NCI-H748 (cell line): ENCODE results near the gene AAR2.

Experiments
- DNase-seq: peaks from one replicate; lab custom pipeline; 2025; ENCODE audit not compliant: unreplicated experiment; lab: John Stamatoyannopoulos, UW

The AAR2 gene

DNA sequence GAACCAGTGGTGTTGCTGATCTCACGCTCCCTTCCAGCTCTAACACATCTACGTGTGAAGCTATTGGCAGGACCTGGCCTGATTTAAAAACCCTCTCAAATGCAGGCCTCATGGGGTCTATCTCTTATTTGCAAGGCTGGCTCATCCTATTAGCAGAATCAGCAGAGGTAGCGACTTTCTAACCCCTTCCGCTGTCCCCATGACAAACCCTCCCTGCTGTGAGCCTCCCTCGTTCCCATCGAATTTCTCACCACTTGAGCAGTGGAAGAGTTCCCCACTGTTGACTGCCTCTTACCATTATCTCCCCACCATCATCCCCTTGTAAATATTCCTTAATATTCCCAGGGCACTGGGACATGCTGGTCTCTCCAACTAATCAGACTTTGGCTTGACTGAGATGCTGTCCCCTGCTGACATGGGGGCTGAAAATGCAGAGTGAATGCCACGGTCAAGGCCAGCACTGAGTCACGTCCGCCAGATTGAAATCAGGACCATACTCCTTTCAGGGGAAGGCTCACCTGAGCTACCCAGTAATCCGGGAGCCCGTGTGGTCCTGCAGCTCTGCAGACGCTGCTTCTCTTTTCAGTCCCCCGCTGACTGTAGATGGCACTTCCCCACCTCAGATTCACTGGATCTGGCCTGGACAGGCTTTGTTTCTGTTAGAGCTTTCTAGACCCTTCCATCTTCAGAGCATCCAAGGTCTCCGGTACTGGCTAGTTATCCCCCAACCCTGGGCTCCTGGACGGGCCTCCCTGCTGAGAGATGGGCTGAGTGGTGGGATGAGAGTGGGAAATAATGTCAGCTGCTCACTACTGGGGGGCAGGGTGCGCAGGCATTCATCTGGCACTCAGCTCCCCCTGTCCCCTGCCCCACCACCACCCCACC, 23.1 kb downstream of the AAR2 start:
- DNase-seq, result no peak

DNA sequence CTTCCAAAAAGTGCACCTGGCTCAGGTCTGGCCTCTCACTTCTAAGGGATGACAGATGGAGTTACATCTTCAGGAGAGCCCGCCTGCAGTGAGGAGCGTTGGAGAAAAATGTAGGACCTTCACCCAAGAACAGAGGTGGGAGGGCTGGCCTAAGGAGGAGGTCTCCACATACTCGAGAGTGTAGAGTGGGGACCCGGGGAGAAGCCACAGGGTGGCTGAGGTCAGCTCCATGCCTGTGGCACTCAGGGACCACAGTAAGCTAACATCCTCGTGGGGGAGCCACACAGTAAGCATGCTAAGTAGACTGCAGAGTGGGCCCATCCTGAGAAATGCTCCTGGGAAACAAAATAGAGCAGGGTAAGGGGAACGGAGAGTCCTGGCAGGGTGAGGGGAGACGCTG, 24.0 kb downstream of the AAR2 start:
- DNase-seq, result no peak

DNA sequence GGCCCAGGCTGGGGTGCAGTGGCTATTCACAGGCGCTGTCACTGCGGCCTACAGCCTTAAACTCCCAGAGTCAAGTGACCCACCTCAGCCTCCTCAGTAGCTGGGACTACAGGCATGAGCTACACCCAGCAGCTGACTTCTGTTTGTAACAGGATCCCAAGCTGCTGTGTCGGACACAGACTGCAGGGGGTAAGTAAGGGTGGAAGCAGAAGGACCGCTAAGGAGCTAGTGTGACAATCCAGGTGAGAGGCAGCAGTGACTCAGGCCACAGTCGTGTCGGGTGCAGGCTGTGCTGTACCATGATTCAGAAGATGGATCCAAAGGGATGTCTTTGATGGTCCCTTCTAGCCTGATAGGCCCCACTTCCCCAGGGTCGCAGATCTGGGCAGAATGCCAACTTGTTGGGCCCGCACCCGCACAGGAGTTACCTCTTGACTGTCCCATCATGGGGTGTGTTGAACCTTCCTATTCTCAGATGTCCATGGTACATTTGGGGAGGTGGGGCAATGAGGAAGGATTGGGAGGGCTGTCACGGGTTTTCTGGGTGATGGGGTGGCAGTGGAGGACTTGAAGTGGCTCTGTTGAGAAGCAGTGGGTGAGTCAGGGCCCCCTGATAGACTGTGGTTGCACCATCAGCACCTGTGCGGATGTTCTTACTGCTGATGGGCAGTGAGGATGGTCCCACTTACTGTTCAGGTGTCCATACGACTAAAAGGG, 25.3 kb downstream of the AAR2 start:
- DNase-seq, result no peak

DNA sequence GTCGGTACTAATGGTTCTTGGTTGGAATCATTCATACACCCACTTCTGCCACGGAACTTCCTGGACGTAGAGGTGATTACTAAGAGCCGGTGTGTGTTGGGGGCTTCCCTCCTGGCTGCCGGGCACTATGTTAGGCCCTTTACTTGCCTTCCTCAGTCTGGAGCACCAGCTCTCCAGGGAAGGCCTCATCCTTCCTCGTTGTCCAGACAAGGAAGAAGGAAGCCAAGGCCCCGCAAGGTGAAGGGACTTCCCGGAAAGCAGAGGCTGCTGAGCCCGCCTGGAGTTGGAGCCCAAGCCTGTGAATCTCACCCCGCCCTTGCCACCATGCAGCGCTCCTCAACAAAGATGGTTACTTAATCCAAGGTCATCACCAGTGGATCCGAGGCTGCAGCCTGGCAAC, 26.2 kb downstream of the AAR2 start:
- DNase-seq, result no peak

DNA sequence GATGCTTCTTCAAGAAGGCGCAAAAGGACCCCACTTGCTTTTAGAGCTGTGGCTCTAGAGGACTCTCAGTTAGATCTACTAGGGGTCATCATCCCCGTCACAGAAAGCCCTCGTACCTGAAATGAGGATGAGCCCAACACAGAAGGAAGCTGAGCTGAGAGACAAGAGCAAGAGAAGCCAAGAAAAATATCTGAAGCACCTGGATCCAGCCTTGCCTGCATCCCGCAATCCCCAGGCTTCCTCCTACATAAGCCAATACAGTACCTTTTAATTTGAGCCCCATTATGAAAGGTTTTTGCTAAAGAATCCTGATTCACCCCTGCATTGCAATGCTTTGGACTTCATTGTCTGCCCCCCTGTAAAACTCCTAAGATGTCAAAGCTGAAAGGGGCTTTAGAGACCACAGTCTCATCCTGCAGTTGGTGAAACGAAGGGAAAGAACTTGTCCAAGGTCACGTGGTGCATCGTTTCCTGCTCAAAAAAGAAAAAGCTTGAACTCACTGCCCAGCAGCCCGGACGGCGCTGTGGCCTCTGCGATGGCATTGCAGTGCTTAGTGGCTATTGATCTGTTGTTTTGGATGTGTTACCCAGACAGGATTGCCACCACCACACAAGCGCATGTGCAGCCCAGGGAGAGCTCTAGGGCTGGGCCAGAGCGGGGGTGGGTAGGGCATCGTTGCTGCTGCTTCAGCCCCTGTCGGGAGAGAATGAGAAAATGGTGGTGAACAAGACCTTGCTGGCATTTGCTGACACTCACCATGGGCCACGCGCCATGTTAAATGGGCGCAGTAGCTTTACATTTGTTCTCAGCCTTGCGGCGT, 28.4 kb downstream of the AAR2 start:
- no peak for DNase-seq

DNA sequence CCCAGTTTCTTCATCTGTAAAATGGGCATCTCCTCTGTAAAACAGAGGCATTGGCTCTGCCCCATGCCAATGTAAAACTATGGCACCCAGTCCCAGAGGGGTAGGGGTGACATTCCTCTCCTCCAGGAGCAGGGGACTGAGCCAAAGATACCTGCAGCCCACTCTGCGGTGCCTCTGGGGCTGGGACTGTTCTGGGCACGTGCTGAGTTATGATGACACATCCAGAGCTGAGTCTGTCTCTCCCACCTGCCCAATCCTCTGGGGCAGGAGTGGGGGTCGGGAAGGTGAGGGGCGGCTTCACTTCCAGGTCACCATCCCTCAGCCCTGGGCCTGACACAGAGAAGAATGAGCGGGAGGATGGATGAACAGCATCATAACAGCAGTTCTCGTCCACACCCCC, 29.9 kb downstream of the AAR2 start:
- DNase-seq, result no peak

DNA sequence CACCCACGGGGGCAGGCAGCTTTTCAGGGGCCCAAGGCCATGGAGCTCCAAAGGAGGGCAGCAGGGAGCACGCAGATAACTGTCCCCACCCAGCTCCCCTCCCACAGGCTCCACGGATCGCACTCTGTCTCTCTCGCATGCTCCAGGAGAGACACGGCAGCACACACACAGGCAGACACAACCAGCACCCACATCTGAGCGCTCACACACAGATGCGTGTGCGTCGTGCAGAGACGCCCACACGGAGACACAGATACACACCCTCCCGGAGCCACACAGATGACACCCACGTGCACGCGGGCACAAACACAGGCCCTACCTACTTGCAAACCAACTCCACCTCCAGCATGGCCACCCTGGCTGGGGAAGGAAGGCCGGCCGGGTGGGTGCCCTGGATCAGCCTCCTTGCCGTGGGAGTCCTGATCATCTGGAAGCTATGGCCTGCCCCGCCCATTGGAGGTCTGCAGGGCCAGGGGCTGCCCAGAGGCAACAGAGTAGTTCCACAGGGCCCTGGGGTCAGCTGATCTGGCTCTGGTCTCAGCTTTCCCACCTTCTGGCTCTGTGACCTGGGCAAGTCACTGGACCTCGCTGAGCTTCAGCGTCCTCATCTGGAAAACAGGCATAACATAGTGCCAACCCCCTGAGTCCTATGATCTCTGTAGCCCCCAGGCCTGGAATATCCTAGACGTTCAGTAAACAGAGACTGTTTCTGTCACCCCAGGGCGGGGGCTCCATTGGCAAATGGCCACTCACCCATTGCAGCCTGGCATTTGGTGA, 31.5 kb downstream of the AAR2 start:
- no peak for DNase-seq

DNA sequence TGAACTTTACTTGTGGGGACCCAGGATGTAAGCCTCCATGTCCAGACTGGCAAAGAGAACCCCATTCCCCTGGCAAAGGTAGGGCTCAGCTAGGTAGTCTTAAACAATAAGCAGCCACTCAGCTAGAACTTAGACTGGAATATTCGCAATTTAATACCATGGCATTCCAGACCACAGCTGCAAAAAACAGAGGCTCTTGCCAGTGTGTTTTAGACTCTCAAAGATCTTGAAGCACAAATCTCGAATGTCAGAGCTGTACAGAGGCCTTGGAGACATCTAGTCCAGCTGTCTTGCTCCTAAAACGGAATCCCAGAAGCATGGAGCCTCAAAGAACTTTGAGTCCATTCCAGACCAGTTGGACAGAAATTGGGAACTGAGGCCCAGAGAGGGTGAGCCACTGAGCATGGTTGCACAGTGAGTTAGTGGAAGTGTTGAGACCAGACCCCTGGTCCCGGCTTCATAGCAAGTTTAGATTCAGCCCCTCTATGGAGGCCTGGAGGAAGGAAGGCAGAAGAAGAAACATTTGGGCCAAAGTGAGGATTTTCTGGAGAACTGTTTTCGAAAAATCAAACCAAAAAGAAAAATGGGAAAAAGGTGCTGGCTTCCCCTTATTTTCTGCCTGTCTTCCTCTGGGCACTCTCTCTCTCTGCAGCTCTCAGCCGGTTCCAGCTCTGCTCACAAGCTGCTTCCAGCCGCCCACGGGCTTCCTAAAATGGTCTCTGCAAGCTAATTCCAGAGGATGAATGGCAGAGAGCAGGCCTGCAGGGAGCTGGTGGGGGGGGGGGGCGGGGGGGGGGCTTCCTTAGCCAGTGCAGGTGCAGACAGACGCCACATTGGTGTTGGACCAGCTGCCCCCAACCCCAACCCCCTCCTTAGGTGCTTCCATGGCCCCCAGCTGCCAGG, 32.4 kb downstream of the AAR2 start:
- no peak for DNase-seq

DNA sequence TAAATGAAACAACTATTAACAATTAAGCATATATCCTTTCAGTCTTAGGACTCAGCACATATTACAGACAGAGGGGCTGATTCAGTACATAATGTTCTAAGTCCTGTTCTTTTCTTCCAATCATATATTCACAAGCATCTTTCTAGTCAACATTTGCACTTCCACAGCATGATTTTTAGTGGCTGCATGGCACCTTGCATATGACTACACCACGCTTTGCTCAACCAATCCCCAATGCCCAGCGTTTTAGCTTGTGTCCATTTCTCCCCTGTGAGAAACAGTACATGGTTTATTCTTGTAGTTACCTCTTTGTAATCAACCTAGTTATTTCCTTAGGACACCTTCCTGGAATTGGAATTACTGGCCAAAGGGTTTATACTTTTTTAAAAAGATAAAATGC, 33.2 kb downstream of the AAR2 start:
- DNase-seq, result no peak

DNA sequence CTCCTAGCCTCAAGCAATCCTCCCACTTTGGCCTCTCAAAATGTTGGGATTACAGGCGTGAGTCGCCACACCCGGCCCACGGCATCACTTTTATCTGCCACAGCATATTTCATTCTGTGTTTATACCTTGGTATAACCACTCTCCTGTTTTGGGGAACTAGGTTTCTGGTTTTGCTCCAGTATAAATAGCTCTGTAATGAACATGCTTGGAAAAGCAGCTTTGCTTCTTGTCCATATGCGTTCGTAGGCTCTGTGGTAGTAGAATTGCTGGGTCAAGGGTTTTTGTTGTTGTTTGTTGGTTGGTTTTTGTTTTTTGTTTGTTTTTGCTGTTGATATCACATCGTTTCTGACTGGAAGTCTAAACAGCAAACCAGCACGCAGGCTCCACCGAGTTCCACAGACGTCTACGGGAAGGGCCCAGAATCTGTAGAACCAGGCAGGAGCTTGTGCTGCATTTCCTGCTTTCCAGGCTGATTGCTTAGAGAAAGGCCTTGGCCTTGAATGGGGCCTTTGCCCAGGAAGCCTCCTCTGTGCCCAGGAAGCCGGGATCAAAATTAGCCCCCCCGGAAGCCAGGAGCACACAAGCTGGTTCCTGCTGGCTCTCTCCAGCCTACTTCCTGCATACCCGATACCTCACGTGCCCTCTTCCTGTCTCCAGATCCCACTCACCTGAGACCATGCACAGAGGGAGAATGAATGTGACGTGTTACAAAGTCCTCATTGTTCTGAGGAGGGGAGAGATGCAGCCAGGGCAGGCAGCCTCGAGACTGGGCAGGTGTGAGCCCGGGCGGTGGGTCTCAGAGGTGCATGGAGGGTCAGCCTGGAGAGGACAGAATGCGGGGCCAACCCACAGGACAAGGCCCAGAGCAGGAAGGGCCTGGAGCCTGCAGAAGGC, 34.7 kb downstream of the AAR2 start:
- DNase-seq, result no peak

DNA sequence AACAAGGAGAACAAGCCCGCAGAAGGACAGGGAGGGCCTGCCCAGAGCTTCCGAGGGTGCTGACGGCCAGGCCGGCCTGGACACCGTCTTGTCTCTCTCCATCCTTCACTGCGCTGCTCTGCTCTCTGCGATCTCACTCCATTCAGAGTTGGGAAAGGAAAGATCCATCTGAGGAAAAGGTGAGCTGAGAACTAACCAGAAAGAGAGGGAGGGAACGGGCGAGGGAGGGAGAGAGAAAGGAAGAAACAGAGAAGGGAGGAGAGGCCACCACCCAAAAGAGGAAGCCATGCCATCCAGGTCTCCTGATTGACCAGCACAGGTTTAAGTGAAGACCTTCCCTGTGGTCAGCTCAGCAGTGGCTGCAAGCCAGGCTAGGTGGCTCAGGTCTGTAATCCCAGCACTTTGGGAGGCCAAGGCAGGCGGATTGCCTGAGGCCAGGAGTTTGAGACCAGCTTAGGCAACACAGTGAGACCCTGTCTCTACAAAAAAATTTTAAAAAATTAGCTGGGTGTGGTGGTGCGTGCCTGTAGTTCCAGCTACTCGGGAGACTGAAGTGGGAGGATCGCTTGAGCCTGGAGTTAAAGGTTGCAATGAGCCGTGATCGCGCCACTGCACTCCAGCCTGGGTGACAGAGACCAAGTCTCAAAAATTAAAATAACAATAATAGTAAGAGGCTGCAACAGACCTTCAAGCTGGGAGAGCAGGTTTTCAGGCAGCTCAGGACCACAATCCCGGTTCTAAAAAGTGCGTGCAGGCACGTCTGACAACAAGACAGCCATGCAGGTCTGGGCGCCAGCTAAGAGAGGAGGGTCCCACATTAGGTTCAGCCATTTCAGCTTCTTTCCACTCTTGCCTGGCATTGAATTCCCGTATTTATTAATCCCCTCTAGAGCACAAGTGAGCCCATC, 35.6 kb downstream of the AAR2 start:
- DNase-seq, result no peak

DNA sequence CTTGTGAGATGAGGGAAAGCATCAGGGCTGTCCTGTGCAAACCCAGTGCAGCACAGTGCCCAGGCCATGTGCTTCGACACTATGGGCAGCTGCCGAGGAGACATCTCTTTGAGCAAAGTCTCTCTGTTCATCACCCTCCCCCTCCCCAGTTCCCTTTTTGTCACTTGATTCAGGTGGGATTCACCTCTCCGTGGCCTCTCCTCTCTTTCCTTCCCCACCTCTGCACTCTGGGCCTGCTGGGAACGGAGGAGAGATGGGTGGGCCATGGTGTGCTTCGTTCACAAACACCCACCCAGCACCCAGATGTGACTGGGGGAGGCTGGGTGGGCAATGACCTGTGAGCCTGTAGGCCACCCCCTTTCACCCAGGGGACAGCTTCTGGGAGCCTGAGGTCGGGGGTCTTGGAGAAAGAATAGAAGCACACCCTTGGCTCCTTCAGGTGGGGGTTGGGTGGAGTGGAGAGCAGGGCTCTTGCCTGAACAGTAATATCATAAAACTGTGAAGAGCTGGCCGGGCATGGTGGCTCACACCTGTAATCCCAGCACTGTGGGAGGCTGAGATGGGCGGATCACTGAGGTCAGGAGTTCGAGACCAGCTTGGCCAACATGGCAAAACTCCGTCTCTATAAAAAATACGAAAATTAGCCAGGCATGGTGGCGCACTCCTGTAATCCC, 36.4 kb downstream of the AAR2 start:
- DNase-seq, result no peak

DNA sequence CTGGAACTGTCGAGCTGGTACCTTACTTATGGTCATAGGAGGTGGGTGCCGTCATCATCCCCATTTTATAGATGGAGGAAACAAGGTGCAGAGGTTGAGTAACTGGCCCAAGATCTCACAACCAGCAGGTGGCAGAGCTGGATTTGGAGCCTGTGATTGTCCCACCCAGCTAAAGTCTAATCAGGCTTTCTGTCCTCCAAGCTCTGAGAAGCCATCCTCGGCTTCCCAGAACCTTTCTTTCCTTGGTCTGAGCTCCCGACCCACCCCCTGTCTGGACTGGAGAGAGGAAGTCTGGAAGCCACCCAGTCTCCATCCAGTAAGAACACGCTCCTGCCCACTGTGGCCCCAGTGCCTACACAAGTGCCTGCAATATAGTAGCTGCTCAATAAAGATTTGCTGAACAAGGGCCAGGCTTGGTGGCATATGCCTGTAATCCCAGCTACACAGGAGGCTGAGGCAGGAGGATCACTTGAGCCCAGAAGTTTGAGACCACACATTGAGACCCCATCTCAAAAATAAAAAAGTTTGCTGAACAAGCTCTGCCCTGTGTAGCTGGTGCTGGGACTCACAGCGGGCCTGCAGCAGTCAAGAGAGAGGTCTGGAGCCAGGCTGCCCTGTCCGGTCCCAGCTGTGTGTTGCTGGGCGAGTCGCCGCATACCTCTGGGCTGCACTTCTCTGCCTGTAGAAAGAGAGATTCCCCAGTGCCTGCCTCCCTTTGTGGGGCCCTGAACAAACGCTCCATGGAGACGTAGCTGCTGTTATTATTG, 37.3 kb downstream of the AAR2 start:
- peak; percentile 11 for DNase-seq

DNA sequence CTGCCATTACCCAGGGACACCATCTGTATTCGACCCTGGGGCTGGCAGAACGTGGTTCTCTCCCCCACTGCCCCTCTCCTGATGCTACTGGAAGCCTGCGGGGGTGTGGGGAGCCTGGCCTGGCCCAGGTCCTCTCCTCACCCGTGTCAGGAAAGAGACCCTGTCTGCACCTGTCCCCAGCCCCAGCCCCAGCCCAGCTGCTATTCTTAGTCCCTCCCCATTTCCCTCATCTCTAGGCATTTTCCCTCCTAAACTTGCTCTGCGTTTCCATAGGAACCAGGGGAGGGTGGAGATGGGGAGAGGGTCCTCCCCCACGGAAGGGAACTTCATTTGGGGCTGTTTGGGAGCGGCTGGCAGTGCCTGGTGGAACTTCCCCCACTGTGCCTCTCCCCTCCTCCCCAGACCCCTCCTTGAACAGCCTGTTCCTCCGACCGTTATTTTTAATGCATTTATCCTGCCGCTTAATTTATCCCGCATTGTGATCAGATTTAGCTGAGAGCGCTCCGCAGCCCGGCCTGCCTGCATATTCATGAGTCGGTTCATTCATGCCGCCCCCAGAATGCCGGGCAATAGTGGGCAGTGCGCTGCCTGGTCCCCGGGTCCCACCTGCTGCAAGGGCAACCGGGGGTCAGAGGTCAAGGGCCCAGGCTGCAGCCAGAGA, 38.0 kb downstream of the AAR2 start:
- DNase-seq, result no peak

DNA sequence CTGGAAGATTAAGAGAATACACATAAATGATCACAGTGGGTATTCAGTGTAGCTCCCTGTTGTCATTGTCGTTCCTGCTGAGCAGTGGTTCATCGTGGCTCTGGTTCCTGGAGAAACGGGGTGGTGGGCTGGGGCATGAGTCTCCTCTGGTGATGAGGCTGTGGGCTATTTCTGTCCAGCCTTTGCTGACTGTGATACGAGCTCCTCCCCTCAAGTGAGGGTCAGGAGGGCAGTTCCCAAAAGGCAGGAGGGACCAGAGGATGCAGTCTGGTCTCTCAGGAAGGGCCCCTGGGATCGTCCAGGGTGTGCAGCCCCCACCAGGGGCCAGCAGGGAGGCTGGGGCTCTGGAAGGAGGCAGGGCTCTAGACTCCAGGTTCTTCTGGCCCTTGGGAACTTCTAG, 38.7 kb downstream of the AAR2 start:
- no peak for DNase-seq
